Stimulated activated CD4-positive, alpha-beta T cell treated with anti-CD3 and anti-CD28 coated beads, TNF-alpha, amount 100 ng/mL, for 24 hours (primary cell): ENCODE measurements around the gene DMRT2.

Source experiments
- DNase-seq, 3 experiments: peaks; one replicate each; pipeline ENCODE4 v3.0.0-alpha.2; 2020; ENCODE audit warnings: low read depth in 3 of 3

DMRT2 gene

GRCh38 chr9:1050125-1050895, at the start of gene DMRT2:
Gene DMRT2, plus strand, starts transcription at chr9:1050357. Its CDS starts 1,257 bp downstream, at chr9:1051614.
- peak in 1 of 3 experiments; percentile 50 for DNase-seq

GRCh38 chr9:1001838-1002237, 48.3 kb upstream of the DMRT2 start:
- DNase-seq: no peak

GRCh38 chr9:1002678-1003077, 47.5 kb upstream of the DMRT2 start:
- no peak for DNase-seq

GRCh38 chr9:1005043-1005667, 45.0 kb upstream of the DMRT2 start:
- no peak for DNase-seq

- no peak for DNase-seq
Observed at GRCh38 chr9:1007312-1007711, 42.8 kb upstream of the DMRT2 start.

- no peak for DNase-seq
Observed at GRCh38 chr9:1008216-1008615, 41.9 kb upstream of the DMRT2 start.

GRCh38 chr9:1009101-1009707, 41.0 kb upstream of the DMRT2 start:
- DNase-seq: peak; percentile 58 to 74 (median 69)

- DNase-seq: no peak
Observed at GRCh38 chr9:1013021-1013420, 37.1 kb upstream of the DMRT2 start.

- no peak for DNase-seq
Observed at GRCh38 chr9:1014225-1014624, 35.9 kb upstream of the DMRT2 start.

DNA sequence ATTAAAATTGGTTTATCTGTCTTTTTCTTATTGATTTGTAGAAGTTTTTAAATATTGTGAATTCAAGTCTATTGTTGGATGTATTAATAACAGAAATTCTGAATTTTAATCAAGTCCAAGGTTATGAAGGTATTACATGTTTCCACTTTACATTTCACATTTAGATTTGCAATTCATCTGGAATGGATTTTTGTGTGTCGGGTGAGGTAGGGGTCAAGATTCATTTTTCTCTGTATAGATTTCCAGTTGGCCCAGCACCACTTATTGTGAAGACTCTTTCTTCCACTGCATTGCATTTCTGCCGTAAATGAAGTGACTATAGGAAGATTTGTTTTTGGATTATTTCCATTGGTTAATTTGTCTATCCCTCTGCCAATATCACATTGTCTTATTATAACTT, 35.5 kb upstream of the DMRT2 start:
- DNase-seq: no peak

DNA sequence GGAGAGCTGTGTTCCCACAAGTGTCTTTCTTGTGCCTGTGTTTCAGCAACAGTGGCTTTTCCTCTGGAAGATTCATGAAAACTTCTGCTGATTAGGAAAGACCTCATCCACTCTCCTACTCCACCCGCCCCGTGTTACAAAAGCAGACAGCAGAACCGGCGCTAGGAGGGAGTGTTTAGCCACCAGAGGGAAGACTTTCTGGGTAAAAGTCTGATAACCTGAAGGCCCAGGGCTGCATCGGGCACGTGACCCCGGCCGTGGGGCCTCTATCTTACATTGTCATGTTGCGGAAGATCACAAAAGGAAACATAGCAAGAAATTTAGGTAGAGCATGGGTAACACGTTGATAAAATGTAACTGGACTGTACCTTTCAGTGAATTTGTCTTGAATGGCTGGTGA, 32.0 kb upstream of the DMRT2 start:
- DNase-seq: peak in 1 of 3 experiments; percentile 18

GRCh38 chr9:1024112-1024511, 26.0 kb upstream of the DMRT2 start:
- DNase-seq: no peak

GRCh38 chr9:1025131-1025530, 25.0 kb upstream of the DMRT2 start:
- no peak for DNase-seq

DNA sequence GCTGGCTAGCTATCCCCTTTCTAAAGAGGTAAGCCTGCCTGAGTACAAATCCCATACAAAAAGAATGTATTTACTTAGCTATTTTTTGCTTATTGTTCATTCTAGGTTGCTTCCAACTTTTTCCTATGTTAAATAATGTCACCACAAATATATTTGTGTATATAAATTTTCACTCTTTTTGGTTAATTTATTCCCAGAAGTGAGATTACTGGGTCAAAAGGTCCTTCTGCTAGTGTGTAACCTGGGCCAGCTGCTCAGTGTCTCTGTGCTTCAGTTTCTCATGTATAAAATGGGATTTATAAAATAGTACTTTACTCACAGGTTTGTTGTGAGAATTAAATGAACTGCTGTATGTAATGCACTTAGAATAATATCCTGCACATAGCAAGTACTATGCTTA, 23.9 kb upstream of the DMRT2 start:
- DNase-seq: no peak

DNA sequence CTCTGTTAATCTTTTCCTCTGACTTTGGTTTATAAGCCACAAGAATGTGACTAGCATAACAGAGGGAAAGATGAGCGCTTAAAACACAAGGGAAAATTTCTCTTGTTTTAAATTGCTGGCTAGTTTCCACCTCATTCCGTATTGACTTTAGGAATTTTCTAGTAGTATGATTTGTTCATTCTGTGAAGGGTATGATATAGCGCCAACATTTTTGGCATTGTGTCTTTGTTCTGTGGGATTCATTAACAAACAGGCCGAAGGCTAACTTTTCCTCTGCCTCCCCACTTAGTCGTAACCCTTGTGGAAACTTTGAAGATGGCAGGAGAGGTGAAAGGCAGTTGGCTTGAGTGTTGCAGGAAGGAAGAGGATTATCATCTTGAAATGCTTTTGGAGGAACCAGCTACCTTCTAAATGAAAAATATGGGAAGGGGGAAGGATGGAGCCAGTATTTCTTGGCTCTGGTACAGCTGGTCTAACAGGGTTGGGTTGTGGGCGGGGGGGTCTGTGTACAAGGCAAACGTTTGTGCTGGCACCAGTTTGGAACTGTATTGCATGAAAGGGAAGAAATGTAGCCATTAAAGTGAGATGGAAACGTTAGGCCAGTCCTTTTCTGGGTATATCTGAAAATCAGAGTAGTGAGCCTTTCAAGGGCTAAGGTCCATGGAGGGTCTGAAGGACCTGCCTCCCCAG, 21.5 kb upstream of the DMRT2 start:
- DNase-seq: no peak

- DNase-seq: no peak
Observed at GRCh38 chr9:1031951-1032601, 18.1 kb upstream of the DMRT2 start.

DNA sequence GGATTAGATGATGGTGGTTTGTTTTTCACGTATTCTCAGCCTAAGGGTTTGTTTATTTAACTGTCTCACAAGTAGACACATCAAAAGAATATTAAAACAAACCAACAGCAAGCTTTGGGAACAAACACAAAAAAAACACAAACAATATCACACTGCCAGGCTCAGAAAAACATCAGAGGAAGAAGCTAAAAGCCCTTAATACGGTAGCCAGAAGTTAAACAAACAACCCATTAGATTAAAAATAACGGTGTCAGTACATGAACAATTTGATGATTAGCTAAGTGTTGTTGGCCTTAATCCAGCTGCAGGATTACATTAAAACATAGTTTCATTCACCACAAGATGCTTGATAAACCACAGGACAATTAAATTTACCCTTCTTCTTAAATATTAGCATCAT, 15.9 kb upstream of the DMRT2 start:
- no peak for DNase-seq

DNA sequence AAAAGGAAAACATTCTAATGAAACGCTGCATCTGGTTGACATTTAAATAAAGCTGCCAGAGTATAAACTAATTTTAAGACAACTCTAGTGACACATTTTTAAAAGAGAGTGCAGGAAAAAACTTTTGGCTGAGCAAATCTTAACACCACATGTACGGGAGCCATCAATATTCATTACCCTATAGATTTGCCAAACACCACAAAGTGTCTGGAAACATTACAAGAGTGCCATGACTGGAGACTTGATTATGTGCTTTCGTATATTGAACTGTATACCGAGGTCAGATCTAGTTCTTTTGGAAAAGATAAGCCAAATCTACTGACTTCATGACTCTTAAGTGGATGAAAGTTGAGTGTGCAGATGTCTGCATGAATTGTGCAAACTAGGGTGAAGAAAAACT, 10.6 kb upstream of the DMRT2 start:
- no peak for DNase-seq

DNA sequence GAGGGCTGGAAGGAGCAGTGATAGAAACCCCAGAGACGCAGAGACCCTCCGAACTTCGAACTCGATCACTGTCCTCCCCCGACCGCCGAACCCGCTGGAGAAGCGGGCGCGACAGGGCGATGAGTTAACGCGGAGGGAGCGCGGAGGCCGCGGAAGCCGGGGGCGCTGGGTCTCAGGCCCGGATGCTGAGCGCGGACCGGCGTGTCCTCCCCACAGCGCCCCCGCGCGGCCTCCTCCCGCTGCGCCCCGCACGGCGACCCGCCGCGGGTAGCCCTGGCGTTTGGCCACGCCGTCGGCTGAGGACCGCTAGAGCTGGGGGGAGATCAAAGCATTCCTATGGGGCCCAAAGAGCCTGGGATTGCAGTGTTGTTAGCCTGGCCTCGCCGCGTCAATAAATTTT, 7.7 kb upstream of the DMRT2 start:
- no peak for DNase-seq

DNA sequence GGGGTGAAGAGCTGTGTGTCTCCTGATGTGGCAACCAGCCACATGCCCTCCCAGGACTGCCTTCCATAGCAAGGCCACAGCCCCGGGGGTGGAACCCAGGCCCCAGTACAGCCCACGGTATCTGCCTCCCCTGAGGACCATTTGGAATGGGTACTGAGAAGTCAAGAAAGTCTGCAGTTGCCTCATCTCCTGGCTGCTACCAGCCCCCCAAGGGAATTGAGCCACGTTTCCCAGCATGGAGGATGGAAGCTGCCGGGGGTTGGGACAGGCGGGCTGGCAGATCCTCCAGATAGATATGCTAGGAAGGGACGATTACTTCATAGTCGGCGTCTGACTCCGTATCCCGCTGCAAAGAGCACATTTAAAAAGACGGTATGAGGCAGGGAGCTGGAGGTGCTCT, 5.5 kb upstream of the DMRT2 start:
- no peak for DNase-seq

DNA sequence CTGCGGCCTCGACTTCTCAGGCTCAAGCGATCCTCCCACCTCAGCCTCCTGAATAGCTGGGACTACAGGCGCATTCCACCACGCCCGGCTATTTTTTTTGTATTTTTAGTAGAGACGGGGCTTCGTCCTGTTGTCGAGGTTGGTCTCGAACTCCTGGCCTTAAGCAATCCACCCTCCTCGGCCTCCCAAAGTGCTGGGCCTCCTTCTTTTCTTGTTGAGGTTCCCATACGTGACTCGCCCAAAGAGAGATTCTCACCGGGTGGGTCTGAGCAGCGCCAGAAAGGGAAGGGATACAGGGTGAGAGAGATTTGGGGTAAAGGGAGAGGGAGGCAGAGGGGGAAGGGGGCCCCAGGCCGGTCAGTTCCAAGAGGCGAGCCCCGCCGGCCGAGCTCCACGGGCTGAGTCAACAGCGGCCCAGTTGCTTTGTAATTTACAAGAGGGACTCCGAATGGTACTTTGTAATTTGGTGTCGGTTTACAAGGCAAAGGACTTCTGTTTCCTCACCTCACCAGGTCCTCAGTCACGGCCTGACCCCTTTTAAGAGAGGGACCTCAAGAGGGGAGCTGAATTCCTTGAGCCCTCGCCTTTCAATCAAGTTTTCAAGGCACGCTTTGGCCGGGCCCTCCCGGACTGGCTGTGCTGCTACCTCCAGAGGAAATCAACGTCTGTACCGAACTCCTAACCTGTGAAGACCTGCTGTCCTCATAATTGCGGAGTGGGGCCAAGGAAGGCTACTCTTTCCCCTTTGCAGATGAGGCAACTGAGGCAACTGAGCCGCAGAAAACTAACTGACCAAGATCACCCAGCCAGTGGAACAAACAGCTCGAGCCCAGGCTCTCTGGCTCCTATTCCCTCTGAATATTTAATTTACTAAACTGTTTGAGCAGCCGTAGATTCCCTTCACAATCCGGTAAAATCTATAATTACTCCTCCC, 3.3 kb upstream of the DMRT2 start:
- no peak for DNase-seq
